ENCODE results near the gene BMAL2.

Gene BMAL2, protein sequence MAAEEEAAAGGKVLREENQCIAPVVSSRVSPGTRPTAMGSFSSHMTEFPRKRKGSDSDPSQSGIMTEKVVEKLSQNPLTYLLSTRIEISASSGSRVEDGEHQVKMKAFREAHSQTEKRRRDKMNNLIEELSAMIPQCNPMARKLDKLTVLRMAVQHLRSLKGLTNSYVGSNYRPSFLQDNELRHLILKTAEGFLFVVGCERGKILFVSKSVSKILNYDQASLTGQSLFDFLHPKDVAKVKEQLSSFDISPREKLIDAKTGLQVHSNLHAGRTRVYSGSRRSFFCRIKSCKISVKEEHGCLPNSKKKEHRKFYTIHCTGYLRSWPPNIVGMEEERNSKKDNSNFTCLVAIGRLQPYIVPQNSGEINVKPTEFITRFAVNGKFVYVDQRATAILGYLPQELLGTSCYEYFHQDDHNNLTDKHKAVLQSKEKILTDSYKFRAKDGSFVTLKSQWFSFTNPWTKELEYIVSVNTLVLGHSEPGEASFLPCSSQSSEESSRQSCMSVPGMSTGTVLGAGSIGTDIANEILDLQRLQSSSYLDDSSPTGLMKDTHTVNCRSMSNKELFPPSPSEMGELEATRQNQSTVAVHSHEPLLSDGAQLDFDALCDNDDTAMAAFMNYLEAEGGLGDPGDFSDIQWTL

DNA sequence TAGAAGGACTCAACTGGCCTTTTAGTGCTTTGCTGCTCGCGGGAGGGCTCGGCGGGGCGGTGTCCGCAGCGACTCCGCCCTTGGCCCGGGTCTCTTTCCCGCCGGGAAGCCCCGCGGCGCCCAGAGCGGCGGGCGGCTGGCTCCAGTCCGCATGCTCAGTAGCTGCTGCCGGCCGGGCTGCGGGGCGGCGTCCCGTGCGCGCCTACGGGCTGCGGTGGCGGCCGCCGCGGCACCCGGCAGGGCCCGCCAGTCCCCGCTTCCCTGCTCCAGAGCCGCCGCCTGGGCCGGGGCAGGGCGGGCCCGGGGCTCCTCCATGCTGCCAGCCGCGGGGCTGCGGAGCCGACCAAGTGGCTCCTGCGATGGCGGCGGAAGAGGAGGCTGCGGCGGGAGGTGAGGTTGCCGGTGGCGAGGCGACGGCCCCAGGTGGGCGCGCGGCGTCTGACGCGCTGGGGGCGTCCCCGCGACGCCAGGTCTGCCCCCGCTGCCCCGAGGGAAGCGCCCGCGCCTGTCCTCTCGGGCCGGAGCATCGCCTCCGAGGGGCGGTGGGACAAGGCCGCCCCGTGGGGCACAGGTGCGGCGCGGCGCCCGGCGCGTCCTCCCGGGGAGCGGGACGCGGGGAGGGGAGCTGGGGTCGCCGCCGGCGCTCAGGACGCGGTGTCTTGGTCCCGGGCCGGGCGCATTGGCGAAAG, at the start of gene BMAL2:
Gene BMAL2, plus strand, starts transcription at position 123 of the 689 bp plus-strand sequence. Its CDS starts 237 bp downstream, at position 360.
- peak; percentile 47 for DNase-seq

DNA sequence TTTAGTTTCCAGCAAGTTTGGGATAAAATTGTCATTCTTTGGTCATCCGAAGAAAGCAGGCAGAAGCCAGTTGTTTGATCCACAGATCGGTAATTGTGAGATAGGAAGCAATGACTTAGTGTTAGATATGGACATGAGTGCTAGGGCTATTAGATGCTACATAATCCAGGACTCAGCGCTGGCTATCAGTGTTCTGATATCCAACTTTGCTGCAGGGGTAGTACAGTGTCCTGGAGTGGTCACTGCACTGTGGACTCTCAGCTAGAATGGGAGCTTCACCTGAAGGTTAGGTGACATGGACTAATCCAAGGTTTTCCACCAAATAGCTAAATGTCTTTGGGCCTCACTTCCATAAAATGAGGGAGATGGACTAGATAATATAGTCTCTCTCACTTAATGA, 48.6 kb upstream of the BMAL2 start:
- DNase-seq: no peak

DNA sequence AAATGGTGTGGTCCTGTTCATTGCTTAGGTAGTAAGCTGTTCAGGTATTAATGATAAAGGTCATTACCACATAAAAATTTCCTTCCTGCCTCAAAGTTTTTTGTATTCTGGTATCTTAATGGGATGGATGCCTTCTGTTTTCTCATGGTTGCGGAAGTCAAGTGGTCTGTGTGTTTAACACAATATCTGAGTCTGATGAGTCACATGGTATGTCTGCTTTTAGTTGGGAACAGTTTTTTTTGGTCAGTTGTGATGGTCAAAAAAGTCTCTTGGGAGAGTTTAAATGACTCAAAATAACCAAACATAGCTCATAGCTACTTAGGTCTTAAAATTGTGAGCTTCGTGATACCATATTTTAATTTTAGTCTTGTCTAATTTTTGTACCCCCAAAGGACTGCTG, 47.9 kb upstream of the BMAL2 start:
- peak; percentile 80 for DNase-seq

DNA sequence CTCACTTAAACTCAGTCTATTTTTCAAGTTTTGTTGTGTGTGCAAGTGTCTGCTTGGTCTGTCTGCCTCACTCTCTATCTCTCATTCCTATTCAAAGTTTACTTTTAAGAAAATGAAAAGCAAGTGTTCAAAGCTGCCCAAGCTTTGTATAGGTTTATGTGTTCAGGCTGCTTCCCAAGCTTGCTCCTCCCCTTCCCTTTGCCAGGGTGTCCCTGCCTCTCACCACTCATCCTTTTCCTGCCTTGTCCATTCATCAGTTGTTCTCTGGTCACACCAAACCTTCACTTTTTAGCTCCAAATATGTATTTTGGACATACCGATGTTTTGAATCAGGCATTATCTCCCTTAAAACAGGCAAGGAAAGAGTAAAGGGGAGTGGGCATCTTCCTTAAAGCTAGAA, 47.2 kb upstream of the BMAL2 start:
- DNase-seq: peak; percentile 40

DNA sequence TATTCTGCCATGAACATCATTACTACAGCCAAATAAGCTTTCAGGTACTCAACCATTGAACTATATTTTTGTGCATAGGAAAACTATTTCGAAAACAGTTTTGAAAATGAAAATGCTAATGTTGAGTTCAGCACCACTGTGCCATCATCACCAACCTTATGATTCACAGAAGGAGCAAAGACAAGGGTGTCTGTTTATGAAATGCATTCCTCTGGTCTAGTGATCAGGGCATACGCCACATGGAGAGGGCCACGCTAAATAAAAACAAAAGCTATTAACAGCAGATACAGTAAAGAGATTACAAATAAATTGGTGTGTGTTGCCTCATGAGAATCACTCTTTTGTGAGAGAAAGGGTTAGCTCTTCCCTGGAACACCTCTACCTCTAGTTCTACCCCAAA, 43.2 kb upstream of the BMAL2 start:
- DNase-seq: no peak

DNA sequence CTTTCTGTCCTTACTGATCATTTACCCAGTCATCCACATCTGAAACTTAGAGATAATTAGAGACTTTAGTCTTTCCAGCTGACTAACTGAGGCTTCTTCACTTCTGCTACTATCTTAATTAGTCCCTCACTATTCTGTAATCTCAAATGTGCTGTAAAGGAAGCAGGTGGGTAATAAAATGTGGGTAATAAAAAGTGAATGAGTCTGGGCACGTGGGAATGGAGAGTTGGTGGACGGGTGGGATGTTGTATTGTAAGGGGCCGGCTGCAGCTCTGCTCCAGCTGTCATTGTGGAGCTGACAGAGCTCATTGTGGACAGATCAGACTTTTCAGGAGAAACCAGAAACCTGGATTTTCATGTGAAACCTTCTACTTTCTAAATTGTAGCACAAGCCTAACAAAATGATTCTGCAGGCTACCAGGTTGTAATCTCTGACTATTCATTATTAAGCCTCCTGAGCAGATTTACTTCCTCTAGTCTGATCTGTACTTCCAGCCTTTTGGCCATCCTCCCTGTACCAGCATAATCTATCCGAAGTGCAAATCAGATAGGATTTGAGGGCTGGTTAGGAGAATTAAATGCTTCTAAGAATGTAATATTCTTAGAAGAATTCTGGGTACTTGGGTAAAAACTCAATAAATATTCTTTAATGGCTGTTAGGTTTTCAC, 42.0 kb upstream of the BMAL2 start:
- no peak for DNase-seq

DNA sequence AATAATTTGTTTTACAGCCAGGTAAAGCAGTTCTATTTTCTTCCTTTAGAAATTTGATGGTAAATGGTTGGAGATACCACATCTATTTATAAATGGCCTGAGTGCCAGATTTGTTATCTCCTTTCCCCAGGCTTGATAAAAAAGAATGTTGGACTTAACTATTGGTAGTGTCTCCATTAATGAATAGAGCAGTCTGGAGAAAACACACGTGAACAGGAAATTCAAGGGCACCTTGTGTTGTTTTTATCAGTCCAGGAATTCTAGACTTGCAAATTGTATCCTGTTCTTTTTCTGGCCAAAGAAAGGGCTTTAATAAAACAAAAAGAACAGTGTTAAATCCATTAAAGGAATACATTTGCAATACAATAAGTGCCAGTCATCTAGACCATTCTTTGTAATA, 40.8 kb upstream of the BMAL2 start:
- DNase-seq: no peak

DNA sequence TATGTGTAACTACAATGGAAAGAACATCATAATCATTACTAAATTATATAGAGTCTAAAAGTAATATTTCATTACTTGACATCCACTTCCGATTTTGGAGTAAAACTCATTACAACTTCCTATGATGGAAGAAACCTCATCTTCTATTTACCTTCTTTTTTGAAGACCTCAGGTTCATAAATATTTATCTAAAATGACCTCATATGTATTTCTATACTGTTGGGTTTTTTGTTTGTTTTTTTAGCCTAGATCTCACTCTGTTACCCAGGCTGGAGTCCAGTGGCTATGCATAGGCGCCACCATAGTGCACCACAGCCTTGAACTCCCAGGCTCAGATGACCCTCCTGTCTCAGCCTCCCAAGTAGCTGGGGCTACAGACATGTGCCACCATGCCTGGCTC, 39.9 kb upstream of the BMAL2 start:
- DNase-seq: no peak

DNA sequence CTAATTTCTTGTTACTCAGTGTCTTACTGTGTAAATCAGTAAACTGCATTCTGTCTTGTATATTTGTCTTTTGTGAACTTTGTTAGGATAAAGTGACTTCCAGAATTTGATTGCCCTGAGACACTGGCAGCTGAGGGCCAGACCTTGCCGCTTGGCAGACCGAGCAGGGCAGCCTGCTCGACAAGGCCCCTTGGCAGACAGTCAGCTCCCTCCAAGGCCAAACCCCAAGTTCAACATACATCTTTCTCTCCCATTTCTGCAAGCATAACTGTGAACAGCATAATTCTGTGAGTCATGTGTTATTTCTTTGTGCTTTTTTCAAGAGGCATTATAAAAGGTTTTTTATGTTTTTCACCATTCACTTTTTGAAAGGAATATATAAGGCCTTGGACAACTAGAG, 39.2 kb upstream of the BMAL2 start:
- no peak for DNase-seq

DNA sequence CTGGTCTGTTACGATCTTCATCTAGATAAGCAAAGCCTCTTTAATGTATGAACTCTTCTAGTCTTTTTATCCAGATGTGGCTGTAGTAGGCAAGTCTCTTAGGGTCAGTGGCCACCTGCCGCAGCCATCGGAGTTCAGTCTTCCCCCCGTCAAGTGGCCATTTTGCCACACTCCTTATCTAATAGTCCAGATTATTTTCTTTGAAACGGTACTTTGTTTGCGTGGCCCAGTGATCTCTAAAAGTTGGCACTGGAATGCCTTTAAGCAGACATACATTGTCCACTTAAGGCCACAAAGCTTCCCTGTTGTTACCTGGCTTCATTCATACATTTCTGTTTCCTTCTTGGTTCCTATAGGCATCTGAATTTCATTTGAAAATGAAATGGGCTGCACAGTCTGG, 36.0 kb upstream of the BMAL2 start:
- no peak for DNase-seq

DNA sequence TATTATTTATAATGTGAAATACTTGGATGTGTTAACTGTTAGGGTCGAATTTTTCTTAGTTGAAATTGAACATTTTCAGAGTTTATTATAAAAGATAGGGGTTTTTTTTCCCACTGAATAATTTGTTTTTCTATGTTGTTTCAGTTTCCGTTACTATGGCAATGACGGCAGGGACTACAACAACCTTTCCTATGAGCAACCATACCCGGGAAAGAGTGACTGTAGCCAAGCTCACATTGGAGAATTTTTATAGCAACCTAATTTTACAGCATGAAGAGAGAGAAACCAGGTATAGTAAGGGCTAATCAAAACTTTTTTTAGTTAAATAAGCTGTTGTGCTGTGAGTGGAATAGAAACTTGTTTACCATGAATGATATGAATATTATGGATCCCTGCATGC, 35.1 kb upstream of the BMAL2 start:
- no peak for DNase-seq

DNA sequence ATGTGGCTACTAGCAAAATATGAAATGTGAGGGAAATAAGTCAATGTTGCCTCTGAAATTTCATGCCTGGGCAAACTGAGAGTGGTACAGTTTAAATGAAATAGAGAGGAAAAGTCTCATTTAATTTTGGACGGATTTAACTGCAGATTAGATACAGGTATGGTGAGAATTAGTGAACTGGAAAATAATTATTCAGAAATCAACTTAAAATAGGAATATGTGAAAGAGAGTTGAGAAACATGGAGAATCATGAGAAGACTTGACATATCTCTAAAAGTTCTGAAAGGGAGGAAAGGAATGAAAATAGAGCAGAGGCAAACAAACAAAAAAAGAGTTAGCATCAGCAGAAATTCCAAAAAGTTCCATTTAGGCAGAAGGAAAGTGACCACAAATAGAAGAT, 33.5 kb upstream of the BMAL2 start:
- DNase-seq: no peak

DNA sequence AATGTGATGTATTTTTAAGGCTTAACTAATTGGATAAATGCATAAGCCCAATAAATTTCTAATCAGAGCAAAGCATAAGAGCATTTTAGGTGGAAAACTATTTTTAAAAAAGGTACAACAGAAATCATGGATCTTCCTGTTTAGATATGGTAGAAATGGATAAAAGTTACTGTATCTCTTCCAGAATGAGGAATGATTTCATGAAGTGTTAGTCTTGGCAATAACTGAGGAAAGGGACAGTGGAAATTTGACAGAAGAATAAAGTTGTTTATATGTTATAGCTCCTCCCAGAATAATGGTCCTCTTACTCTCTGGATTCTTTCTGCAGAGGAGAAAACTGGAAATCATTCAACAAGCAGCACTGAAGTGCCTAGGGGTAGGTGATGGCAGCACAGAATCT, 32.4 kb upstream of the BMAL2 start:
- DNase-seq: no peak

DNA sequence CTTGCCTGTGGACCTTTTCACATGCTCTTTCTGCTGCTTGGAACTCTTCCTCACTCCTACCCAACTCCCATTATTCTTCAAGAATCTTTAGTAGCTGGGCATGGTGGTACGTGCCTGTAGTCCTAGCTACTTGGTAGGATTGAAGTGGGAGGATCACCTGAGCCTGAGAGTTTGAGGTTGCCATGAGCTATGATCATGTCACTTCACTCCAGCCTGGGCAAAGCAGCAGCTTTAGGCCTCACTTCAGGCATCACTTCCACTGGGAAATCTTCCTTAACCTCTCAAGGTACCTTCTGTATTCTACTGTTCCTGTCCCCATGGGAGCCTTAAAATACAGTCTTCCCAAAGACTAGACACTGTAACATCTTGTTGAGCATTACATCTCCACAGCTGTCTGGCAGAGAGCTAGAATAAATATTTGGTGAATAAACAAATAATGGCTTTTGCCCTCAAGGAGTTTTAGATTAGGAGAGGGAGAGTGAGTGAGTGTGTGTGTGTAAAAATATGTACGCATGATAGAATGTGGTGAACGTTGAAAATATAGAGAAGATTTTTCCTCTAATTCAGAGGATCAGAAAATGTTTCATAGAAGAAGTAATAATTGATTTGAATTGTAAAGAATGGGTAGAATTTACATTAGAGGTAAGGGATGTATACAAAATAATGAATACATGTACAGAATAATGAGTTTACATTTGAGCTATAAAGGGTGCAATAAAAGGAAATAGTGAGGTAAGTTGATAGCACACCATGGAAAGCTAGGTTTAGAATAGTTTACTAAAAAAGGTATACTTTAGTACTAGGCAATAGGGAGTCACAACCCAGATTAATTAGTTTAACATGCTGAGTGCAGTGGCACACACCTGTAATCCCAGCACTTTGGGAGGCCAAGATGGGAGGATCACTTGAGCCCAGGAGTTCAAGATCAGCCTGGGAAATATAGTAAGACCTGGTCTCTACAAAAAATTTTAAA, 29.2 kb upstream of the BMAL2 start:
- DNase-seq: no peak

DNA sequence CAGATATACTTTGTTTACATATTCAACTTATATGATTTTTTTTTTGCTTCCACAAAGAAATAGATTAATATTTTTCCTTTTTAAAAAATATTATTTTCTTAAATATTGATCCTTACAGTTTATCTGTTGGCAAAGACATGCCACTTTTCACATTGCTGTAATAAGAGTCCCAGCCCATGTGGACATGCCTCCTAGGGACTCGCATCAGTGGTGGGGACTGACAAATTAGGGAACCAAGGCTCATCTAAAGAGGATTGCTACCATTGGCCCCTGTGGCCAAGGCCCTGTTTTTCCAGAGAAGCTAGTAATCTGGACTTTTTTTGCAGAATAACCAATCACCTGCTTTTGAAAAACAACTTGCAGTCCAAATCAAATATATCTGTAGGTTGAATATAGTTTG, 27.8 kb upstream of the BMAL2 start:
- DNase-seq: no peak

DNA sequence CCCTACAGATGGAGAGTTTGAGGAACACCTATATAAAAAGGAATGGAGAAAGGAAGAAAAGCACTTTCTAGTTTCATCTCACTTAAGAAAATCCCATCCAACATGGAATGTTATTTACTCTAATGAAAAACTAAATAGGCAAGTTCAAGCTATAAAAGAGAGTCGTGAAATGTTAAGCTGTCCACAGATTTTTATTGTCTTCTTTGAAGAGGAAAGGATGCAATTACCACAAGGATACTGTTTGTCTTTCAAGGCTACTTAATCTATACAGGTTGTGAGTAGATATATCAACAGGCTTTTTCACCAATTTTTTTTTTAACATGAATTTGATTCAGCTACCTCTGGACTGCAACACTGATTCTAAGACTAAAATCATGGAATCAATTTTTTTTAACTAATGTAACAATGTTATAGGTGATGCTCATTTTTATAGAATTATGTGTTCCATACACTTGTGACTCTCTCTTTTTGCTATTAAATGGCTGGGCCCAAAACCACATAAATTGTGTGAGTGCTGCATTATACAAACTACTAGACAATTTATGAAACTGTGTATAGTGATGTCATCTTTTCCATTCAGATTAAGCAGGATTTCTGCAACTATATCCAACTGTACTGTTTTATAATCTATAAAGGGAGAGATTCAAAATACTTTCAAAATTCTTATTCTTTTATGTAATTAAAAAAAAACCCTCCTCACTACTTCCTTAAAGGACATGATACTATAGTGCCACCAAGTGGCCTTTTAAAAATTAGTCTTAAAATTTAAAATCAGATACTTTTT, 26.8 kb upstream of the BMAL2 start:
- DNase-seq: peak; percentile 52

DNA sequence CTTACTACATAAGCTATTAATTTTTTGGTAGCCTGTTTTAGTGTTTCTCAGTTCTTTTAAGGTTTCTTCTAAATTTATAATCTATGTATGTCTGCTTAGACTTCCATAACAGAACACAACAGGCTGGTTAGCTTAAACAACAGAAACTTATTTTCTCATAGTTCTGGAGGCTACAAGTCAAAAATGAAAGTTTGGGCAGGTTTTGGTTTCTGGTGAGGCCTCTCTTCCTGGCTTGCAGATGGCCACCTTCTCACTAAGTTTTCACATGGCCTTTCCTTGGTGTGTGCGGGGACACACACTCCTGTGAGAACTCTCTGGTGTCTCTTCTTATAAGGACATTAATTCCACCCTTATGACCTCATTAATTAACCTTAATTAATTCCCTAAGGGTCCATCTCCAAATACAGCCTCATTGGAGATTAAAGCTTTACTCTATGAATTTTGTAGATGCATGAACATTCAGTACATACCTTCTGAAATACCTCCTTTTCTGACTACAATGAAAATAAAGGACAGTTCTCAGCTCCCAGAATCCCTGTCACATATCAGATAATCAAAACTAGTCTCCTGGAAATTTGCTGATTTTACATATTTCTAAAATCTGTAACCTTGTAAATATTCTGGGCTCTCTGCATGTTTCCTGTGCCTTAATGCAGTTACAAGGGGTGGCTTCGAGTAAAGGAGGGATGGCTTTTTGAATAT, 23.2 kb upstream of the BMAL2 start:
- DNase-seq: no peak

DNA sequence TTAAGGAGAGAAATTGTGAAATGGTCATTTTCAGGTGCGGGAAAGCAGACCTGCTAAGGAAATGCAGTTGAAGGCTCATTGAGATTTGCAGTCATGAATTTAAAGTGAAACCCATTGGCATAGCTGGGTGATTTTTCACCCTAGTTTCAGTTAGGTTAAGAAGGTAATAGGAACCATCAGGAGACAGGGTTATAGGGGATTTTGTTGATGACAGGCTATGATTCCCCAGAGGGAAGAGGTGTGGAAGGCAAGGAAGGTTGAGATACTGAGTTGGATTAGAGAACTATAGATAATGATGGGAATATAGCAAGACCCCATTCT, 22.7 kb upstream of the BMAL2 start:
- DNase-seq: no peak

DNA sequence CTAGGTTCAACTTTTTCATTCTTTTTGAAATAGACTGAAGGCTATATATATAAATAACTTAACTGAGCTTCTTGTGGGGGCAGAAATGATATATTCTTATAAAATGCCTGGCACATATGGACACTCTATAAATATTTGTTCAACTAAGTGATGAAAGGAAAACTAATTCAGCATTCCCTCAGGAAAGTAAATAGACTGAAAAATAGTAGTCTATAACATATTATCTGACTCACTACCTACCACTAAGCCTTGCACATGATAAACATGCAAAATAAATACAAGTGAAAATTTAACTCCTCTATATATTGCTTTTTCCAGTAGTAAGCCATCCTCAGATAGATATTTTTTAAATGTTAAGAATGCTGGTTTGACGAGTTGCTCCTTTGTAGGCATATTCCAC, 15.7 kb upstream of the BMAL2 start:
- DNase-seq: no peak

DNA sequence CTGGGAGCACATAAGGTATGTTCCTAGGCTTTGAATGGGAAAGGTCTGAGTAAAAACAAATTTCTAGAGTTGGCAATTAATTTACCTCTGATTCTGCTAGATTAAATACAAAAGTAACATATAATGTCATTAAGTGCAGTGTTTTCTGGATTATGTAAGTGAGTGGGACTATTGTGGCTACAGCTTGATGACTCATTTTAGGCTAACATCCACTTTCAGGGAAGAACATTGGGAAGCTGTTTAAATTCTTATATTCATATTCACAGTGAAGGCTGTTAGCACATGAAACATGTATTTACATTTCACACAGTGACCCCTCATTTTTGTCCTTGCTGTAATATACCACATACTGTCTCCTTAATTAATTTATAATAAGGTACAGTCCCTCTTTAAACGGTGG, 13.2 kb upstream of the BMAL2 start:
- DNase-seq: peak; percentile 85

DNA sequence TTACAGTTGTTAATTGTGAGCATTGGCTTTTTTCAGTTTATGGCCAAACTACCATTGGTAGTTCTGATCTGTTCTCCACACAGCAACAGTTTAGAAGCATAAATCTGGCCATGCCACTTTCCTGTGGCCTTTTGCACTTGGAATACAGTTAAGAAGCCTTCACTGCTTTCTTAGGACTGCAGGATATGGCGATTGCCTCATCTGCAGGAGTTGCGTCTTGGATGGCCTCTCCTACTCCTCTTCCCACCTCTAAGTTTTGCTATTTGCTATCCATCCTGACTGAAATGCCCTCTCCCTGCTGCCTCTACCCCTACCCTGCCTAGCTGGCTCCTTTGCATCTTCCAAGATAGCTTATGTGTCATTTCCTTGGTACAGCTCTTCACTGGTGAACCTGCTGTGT, 12.8 kb upstream of the BMAL2 start:
- DNase-seq: no peak
